ENCODE measurements around the gene KLHL12. TPM values are rescaled to one million over a fixed set of nuclear protein-coding genes. Genes with fewer than 3 reads are reported as not detected.

The KLHL12 gene
- total RNA-seq, 2 donors from 2014 or later, result 34.4 to 39.4 TPM

- Histone ChIP-seq H3K27ac (ENCODE audit: low read depth, low read length) (no peak overlapping the region), H3K4me1 (ENCODE audit: control insufficient read depth, insufficient read depth, low read length) (no peaks in the 10 kb centered on the region), H3K9me3 (ENCODE audit: control insufficient read depth, low read length) (no peaks in the 10 kb centered on the region), H3K27me3 (ENCODE audit: control insufficient read depth, insufficient read depth, low read length, poor library complexity, severe bottlenecking) (no peaks in the 10 kb centered on the region), H3K4me3 (ENCODE audit: low read length) (no peak overlapping the region), H3K9ac (ENCODE audit: extremely low read depth, low read length, poor library complexity, severe bottlenecking) (no peak overlapping the region), H3K36me3 (ENCODE audit: control insufficient read depth, insufficient read depth, low read length) (no peaks in the 10 kb centered on the region)
- H3K4me1 Mint-ChIP-seq, result no peaks in the 10 kb centered on the region
- no peak for TF ChIP-seq CTCF (conservative IDR thresholded peaks at IDR 0.05)
- H3K27ac Mint-ChIP-seq, result no peak overlapping the region
- no peaks in the 10 kb centered on the region for H3K9me3 Mint-ChIP-seq
- no peak overlapping the region for H3K4me3 Mint-ChIP-seq
- 92% methylated on average over 5 of the region's 5 CpGs; no CpG with 5 or more reads in 1 of the 2 experiments for whole genome bisulfite sequencing, 2 experiments (ENCODE audit: insufficient coverage in 1 of 2, insufficient read length in 1 of 2)
- DNase-seq, result no peak
- no peaks in the 10 kb centered on the region for H3K36me3 Mint-ChIP-seq (ENCODE audit: low read depth)
- H3K27me3 Mint-ChIP-seq (ENCODE audit: insufficient read depth), result peaks cover 16% of the 10 kb centered on the region
These were observed 82.8 kb downstream of the KLHL12 start for GRCh38 chr1:202844259-202844658.

DNA sequence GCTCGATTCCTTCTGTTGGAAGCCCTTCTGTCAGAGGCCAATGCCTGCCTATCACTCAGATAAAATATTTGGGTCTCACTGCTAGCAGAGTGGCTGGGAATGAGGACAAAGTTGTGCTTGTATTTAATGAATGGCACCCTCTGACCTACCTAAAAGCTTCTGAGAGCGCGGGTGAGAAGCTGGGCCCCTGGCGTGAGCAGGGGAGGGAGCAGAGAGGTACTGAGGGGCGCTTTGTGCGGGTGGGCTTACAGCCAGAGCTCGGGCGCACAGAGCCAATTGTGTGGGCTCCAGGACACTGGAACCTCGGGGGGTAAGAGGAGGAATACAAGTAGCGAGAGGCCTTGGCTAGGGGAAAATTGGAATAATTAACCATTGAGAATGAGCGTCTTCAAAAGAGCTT is 84.0 kb downstream of the KLHL12 start:
- peaks cover under 1% of the 10 kb centered on the region for H3K27me3 ChIP-seq (ENCODE audit: control insufficient read depth, insufficient read depth, low read length, poor library complexity, severe bottlenecking)
- H3K9ac ChIP-seq (ENCODE audit: extremely low read depth, low read length, poor library complexity, severe bottlenecking), result no peak overlapping the region
- Mint-ChIP-seq H3K27me3 (ENCODE audit: insufficient read depth) (peaks cover 17% of the 10 kb centered on the region), H3K9me3 (no peaks in the 10 kb centered on the region), H3K4me3 (no peak overlapping the region), H3K27ac (no peak overlapping the region), H3K4me1 (no peaks in the 10 kb centered on the region), H3K36me3 (ENCODE audit: low read depth) (no peaks in the 10 kb centered on the region)
- no peak for DNase-seq
- no peaks in the 10 kb centered on the region for H3K9me3 ChIP-seq (ENCODE audit: control insufficient read depth, low read length)
- H3K4me1 ChIP-seq (ENCODE audit: control insufficient read depth, insufficient read depth, low read length), result no peaks in the 10 kb centered on the region
- no peaks in the 10 kb centered on the region for H3K36me3 ChIP-seq (ENCODE audit: control insufficient read depth, insufficient read depth, low read length)
- no peak overlapping the region for H3K4me3 ChIP-seq (ENCODE audit: low read length)
- WGBS, 2 experiments (ENCODE audit: insufficient coverage in 1 of 2, insufficient read length in 1 of 2), result 83 to 90% methylated on average over 10 to 11 of the region's 11 CpGs
- no peak for TF ChIP-seq CTCF (conservative IDR thresholded peaks at IDR 0.05)
- no peak overlapping the region for H3K27ac ChIP-seq (ENCODE audit: low read depth, low read length)

Other genes with a start within 250 kb of the KLHL12 start
- gene SYT2, start 216.8 kb downstream of the KLHL12 start, total RNA-seq, result 1 to 10 TPM; 2.9 to 4.4 TPM
- 100 to 1,000 TPM; 207 to 219 TPM for gene KDM5B, start 118.8 kb downstream of the KLHL12 start, total RNA-seq
- gene PCAT6, start 116.3 kb downstream of the KLHL12 start, total RNA-seq, result 1 to 10 TPM; 2.3 to 5.0 TPM
- 1 to 10 TPM; 7.8 to 8.2 TPM for gene RABIF, start 38.1 kb downstream of the KLHL12 start, total RNA-seq
- gene ADIPOR1, start 31.1 kb upstream of the KLHL12 start, total RNA-seq, result 10 to 100 TPM; 68.1 to 79.7 TPM
- 10 to 100 TPM; 15.7 to 18.0 TPM for gene CYB5R1, start 40.0 kb upstream of the KLHL12 start, total RNA-seq
- gene TMEM183A, start 80.1 kb upstream of the KLHL12 start, total RNA-seq, result 10 to 100 TPM; 88.9 to 89.7 TPM
- gene PPFIA4, start 99.3 kb upstream of the KLHL12 start, total RNA-seq, result 10 to 100 TPM in 1 of 2 donors, 1 to 10 TPM in 1; 8.4 to 12.1 TPM
- gene MYOG, start 158.8 kb upstream of the KLHL12 start, total RNA-seq, result not detected
- gene ADORA1, start 200.5 kb upstream of the KLHL12 start, total RNA-seq, result 1 to 10 TPM; 2.0 to 2.1 TPM
- not detected for gene MYBPH, start 248.6 kb upstream of the KLHL12 start, total RNA-seq

Measured in endodermal cell (in vitro differentiated cells).